DMS 273 (cell line): ENCODE results near the gene STX1B.

Experiments
- DNase-seq: peaks from one replicate; lab custom pipeline; 2025; ENCODE audit not compliant: unreplicated experiment; lab: John Stamatoyannopoulos, UW

The STX1B gene

DNA sequence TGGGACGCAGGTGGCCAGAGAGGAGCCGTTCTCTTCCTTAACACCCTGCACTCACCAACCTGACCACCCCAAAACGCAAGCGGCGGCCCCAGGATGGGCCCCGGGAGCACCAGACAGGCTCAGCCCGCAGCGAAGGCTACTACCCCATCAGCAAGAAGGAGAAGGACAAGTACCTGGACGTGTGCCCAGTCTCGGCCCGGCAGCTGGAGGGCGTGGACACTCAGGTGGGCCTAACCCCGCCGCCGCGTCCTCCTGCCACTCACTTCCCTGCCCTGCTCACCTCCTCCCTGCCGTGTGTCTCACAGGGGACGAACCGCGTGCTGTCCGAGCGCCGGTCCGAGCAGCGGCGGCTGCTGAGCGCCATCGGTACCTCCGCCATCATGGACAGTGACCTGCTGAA is 30.0 kb downstream of the STX1B start:
- DNase-seq, result no peak

DNA sequence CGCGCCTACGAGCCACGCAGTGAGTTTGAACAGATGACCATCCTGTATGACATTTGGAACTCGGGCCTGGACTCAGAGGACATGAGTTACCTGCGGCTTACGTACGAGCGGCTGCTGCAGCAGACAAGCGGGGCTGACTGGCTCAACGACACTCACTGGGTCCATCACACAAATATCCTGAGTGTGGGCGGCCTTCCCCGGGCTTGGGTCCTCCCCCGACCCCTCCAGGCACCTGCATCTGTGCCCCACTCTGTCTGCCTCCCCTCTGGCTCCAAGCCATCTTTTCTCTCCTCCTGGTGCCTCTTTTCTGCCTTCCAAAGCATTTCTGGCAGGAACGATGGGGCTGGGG is 30.4 kb downstream of the STX1B start:
- no peak for DNase-seq

DNA sequence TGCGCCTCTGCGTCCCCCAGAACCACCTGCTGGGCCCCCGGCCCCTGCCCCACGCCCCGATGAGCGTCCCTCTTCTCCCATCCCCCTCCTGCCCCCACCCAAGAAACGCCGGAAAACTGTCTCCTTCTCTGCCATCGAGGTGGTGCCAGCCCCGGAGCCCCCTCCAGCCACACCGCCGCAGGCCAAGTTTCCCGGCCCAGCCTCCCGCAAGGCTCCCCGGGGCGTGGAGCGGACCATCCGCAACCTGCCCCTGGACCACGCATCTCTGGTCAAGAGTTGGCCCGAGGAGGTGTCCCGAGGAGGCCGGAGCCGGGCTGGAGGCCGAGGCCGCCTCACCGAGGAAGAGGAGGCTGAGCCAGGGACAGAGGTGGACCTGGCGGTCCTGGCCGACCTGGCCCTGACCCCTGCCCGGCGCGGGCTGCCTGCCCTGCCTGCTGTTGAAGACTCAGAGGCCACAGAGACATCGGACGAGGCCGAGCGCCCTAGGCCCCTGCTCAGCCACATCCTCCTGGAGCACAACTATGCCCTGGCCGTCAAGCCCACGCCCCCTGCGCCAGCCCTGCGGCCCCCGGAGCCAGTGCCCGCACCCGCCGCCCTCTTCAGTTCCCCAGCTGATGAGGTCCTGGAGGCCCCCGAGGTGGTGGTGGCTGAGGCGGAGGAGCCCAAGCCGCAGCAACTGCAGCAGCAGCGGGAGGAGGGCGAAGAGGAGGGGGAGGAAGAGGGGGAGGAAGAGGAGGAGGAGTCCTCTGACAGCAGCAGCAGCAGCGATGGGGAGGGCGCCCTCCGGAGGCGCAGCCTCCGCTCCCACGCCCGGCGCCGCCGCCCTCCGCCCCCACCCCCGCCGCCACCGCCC is 31.0 kb downstream of the STX1B start:
- DNase-seq, result no peak

DNA sequence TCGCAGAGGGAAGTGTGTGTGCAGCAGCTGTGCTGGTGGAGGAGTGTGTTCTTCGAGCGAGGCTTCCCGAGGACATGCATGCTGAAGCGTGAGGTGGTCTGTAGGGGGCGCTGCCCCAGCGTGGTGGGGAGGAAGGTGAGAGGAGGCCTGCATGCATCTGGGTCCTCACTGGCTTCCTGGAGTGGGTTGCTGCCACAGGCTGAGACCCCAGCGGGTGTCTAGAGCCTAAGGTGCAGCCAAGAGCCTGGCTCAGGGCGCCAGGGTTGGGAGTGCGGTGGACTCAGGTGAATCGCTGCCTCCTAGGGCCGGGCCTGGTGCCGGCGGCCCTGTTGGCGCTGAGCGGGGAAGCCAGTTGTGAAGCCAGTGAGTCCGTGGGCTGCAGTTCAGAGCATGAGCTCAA is 32.9 kb downstream of the STX1B start:
- peak; percentile 63 for DNase-seq

DNA sequence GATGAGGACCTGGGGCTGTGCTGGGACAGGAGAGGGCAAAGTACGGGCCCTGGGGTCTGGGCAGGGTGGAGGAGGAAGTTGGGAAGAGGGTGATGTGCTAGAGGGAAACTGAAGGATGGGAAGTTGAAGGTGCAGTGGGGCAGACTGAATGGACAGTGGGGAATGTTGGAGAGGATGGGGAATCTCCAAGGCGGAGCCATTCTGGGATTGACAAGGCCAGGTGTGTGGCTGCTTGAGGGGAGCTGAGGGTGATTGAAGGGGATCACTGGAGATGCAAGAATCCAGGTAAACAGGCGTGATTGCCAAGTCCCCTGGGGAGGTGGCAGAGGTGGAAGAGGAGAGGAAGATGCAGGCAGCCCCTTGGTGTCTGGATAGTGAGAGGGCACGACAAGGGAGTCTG is 34.0 kb downstream of the STX1B start:
- DNase-seq, result no peak

DNA sequence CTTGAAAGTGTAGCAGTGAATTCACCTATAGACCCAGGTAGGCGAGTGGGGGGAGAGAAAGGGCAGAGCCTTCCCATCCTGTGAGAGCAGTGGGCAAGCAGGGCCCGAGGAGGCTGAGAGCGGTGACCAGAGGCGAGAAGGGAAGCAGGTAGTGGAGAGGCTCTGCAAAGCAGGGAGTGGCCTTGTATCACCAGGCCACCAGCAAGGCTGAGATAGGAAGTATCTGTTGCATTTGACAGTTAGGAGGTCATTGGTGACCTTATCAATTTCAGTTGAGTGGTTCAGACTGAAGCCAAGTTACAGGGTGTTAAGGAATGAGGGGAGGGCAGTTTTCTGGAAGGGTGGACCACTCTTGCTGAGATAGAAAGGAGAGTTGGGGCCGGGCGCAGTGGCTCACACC is 36.1 kb downstream of the STX1B start:
- DNase-seq, result no peak

DNA sequence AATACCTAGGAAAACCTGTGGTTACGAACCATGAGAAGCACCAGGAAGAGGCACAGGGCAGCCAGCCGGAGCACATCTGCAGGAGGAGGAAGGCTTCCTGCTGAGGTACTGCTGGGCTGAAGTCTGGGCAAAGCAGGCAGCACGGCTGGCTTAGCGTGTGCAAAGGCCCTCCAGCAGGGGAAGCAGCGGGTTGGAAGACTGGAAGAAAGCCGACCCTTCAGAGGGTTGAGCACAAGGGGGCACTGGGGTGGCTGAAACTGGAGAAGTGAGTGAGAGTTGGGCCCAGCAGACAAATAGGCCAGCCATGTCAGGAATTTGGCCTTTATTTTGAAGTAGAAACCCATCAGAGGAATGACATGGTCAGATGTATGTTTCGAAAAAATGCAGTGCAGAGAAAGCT is 37.6 kb downstream of the STX1B start:
- peak; percentile 55 for DNase-seq

DNA sequence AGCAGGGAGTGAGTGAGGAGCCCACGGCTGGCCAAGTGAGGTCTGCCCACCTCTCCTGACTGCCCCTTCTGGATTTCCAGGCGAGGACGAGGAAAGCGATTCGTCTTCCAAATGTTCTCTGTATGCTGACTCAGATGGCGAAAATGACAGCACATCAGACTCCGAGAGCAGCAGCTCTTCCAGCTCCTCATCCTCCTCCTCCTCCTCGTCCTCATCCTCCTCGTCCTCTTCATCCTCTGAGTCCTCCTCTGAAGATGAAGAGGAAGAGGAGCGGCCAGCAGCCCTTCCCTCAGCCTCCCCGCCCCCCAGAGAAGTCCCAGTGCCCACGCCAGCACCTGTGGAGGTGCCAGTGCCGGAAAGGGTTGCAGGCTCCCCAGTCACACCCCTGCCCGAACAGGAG is 39.1 kb downstream of the STX1B start:
- DNase-seq, result no peak

DNA sequence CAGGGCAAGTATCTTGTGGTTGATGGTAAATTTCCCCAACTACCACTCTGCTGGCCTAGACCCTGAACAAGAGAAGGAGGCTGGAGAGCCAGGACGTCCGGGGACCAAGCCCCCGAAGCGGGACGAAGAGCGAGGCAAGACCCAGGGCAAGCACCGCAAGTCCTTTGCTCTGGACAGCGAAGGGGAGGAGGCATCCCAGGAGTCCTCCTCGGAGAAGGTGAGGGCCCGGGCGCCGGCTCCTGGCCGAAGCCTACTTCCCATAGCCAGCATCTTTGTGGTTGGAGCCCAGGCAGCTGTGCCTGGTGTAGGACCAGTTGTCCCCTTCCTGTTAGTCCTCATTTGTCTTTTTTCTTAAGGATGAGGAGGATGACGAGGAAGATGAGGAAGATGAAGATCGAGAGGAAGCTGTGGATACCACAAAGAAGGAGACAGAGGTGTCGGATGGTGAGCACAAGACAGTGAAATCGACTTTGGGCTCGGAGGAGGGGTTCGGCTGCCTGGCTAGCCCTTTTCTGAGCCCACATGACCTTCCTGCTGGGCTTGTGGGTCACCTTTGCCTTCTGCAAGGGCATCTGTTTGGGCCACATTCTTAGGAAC is 41.1 kb downstream of the STX1B start:
- DNase-seq, result no peak

DNA sequence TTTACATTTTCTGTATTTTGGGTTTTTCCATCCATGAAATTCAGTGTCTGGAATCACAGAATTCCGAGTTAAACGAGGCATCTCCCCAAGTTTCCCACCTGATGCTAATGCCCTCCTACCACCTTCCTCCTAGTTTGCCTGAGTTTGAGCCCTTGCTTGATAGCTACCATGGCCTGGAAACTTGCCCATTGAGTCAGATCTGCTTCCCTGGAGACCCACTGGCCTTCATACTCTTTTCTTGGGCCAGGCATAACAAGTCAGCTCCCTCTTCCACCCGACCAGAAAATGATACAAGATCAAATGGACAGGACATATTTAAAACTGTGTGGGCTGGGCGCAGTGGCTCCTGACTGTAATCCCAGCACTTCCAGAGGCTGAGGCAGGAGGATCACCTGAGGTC is 42.6 kb downstream of the STX1B start:
- DNase-seq, result no peak

DNA sequence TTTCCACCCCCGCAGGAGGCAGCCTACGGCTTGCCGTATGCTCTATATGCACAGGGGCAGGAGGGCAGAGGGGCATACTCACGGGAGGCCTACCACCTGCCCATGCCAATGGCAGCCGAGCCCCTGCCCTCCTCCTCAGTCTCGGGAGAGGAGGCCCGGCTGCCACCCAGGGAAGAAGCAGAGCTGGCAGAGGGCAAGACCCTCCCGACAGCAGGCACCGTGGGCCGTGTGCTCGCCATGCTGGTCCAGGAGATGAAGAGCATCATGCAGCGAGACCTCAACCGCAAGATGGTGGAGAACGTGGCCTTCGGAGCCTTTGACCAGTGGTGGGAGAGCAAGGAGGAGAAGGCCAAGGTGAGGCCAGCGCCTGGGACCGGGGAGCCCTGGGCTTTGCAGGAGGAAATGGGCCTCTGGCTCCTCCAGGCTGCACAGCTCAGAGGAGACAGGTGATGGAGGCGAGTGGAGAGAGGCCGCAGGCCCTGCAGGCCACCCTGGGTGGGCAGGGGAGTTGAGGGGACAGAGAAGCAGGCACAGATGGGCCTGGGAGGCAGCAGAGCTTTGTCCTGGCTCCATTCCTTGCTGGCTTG is 44.3 kb downstream of the STX1B start:
- no peak for DNase-seq

DNA sequence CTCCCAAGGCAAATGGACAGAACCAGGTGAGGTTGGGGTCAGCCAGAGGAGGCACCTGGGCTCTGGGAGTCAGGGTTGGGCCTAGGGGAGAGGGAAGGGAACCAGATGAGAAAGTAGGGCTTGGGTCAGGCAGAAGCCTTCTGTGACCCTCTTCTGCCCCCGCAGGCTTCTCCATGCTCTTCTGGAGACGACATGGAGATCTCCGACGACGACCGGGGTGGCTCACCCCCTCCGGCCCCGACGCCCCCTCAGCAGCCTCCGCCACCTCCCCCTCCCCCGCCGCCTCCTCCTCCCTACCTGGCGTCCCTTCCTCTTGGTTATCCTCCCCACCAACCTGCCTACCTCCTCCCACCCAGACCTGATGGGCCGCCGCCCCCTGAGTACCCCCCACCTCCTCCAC is 45.0 kb downstream of the STX1B start:
- DNase-seq, result no peak

DNA sequence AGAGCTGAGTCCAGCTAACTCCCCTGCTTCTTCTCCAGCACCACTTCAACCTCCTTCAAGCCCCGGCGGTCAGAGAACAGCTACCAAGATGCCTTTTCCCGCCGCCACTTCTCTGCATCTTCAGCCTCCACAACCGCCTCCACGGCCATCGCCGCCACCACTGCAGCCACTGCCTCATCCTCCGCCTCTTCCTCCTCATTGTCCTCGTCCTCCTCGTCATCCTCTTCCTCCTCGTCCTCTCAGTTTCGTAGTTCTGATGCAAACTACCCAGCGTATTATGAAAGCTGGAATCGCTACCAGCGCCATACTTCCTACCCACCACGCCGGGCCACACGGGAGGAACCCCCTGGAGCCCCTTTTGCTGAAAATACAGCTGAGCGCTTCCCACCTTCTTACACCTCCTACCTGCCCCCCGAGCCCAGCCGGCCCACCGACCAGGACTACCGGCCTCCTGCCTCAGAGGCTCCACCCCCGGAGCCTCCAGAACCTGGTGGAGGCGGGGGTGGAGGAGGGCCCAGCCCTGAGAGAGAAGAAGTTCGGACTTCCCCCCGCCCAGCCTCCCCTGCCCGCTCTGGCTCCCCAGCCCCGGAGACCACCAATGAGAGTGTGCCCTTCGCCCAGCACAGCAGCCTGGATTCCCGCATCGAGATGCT is 45.7 kb downstream of the STX1B start:
- DNase-seq, result no peak

DNA sequence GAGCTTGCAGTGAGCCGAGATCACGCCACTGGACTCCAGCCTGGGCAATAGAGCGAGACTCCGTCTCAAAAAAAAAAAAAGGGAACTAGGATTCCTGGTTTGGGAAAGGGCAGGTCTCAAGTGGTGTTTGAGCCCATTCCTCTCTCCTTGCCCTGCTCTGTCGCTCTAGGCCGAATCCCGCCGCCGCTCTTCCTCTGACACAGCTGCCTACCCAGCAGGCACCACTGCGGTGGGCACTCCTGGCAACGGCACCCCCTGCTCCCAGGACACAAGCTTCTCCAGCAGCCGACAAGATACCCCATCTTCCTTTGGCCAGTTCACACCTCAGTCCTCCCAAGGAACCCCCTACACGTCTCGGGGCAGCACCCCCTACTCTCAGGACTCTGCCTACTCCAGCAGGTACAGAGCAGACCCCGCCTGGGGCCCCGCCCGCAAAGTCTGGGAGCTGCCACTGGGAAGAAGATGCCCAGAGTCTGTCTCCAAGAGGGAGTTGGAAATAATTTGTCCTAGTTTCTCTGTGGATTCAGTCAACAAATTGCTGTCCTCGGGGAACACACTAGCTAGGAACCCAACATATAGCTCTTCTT is 46.4 kb downstream of the STX1B start:
- DNase-seq, result no peak

DNA sequence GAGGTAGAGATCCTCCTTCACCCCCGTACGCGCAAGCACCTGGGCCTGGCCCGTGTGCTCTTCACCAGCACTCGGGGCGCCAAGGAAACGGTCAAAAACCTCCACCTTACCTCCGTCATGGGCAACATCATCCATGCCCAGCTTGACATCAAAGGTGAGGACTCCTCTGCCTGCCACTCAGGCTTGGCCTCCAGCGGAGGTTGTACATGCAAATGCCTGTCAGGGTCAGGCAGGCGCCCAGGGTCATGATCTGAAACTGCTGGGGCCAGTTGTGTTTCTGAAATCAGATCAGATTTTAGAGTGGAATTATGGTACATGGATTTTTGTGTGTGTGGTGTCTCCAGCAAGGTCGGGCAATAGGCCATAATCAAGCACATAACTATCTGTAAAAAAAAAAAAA is 49.1 kb downstream of the STX1B start:
- DNase-seq, result no peak

DNA sequence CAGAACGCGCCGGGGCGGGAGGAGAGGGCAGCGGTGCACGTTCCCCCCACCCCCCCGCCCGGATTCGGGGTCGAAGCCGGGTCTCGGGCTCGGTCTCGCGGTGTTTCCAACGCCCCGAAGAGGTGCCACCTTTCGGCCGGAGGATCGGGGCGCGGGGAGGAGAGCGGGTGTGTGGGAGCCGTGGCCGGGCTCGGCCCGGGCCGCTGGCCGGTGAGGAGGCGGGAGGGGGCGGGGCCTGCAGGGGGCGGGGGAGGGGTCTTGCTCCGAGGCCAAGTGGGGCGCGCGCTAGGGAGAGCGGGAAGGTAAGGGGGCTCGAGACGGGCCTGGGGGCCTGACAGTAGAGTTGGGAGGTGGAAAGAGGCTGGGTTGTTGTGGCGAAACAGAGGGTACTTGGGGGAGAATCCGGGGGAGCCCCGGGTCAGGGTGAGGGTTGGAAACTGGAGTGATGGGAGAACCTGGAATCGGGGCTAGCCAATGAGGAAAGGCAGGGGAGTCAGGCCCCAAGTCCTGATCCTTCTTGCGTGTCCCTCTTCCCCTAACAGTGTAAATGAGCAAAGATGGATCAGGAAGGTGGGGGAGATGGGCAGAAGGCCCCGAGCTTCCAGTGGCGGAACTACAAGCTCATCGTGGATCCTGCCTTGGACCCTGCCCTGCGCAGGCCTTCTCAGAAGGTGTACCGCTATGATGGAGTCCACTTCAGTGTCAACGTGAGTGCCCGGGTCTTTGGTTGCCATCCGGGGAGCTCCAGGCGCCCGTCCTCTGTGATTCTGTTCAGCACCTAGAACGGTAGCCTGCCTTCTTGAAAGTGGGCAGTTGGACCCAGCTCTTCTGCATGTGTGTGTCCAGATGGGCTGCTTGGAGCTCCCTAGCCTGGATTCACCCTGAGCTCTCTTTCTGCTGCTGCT is 52.0 kb downstream of the STX1B start:
- DNase-seq, result peak; percentile 89

DNA sequence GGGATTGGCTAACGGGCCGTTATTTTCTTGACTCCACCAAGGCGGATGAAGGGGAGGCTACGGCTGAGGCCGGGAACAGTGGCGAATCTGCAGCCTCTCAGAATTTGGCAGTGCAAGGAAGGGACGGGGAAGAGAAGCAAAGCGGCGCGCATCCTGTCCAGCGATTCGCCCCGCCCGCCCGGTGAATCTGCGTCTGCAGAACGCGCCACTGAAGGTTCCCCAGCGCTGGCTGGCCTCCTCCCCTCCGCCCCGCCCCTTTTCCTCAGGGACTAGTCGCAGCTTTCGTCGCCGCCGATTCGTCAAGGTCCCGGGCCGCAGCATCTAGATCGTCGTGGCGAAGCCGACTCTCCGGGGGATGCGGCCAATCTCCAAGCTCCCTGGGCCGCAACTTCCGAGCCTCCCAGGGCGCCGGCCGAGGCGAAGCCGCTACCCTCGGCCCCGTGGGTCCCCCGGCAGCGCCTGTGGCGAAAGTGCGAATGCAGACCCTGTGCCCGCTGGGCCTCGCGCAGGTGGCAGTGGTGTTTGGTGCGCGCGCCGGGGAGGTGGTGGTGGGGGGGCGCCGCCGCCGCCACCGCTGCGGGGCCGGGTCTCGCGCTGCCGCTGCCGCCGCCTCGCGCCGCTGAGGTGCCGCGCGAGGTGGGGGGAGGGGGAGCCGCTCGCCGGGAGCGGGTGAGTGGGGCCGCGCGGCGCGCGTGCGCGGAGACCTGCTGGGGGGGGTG is 52.8 kb downstream of the STX1B start, which contains the start of gene SETD1A:
SETD1A (plus strand) TSS at position 299 of the 719 bp plus-strand sequence. CDS start 978 bp downstream, outside the sequence.
- DNase-seq, result peak; percentile 99

DNA sequence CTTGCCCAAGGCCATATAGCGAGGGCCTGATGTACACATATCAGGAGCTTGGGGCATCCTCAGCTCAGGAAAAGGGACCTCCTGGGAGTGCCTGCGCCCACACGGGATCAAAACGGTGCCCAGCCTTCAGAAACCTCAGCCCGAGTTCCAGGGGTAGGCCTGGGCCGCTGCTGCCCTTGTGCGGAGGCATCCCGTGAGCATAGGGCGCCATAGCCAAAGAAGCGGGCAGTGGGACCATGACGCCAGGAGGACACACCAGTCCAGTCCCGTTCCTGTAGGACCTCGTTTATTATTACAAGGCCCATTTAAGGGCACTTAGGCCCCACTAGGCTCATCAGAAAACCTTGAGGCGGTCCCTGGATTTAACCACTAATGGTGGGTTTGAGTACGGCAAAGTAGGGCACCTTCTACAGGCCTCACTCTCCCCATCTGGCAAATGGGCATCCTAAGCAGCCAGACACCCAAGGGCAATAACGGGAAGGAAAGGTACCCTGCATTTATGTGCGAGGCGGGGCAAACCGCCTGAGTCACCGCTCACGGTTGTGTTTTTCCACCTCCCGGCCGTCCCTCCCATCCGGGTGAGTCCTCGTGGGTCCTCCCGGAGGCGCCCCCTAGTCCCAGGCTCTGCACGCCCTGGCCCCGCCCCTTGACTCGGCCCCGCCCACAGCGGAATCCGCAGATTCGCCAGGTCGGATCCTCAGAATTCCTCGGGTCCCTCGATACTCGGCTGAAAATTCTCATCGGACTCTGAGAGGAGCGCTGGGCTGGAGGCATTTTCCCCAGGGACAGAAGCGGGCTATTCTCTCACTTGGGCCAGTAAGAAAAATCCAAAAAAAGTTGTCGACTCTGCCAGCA is 53.6 kb downstream of the STX1B start:
- DNase-seq, result peak; percentile 91

DNA sequence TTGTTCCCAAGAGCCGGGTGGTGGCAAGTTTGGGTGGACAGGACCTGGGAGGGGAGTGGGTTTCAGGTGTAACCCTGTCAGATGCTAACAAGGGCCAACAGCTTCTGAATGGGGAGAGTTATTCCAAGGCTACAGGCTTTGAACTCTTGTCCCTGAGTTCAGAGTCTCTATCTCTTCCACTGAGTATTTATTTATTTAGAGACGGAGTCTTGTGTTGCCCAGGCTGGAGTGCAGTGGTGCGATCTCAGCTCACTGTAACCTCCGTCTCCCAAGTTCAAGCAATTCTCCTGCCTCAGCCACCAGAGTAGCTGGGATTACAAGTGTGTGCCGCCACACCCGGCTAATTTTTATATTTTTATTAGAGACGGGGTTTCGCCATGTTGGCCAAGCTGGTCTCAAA is 55.4 kb downstream of the STX1B start:
- no peak for DNase-seq
